Measurements from ENCODE around the gene UNCX.
"Not testable (repeated sequence)": the region's sequence is repeated elsewhere in the genome, so short reads cannot be mapped to it uniquely, and the experiment has no call there.

UNCX gene

GRCh38 chr7:1257863-1258262 lies 25.2 kb downstream of the UNCX start:
- DNase-seq (ENCODE audit: low spot score) = no peak

GRCh38 chr7:1259621-1260243 lies 27.1 kb downstream of the UNCX start:
- no peak for DNase-seq (ENCODE audit: low spot score)

GRCh38 chr7:1260244-1260635 lies 27.6 kb downstream of the UNCX start:
- no peak for DNase-seq (ENCODE audit: low spot score)

GRCh38 chr7:1261036-1261435 lies 28.4 kb downstream of the UNCX start:
- not testable (repeated sequence) for DNase-seq (ENCODE audit: low spot score)

DNA sequence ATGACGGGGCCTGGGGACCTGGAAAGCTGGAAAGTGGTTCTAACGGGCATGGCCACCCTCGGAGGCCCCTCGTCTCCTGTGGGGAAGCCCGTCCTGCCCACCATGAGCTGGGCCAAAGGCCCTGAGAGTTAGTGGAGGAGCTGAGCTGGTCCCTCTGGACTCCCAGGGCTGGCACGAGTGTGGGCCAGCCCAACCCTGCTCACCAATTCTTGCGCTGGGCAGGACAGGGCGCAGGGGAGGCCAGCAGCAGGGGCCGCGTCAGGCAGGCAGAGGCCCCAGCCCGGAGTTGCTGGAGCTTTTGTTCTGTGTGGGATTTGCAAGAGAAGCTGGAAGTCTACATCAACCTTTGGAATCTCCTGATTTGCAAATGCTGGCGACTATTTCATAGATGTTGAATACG lies 29.8 kb downstream of the UNCX start:
- no peak for DNase-seq (ENCODE audit: low spot score)

- DNase-seq (ENCODE audit: low spot score) = no peak
Measured at GRCh38 chr7:1263391-1263951, 30.8 kb downstream of the UNCX start.

- DNase-seq (ENCODE audit: low spot score) = no peak
Measured at GRCh38 chr7:1264345-1265280, 31.9 kb downstream of the UNCX start.

- no peak for DNase-seq (ENCODE audit: low spot score)
Measured at GRCh38 chr7:1267016-1267900, 34.6 kb downstream of the UNCX start.

DNA sequence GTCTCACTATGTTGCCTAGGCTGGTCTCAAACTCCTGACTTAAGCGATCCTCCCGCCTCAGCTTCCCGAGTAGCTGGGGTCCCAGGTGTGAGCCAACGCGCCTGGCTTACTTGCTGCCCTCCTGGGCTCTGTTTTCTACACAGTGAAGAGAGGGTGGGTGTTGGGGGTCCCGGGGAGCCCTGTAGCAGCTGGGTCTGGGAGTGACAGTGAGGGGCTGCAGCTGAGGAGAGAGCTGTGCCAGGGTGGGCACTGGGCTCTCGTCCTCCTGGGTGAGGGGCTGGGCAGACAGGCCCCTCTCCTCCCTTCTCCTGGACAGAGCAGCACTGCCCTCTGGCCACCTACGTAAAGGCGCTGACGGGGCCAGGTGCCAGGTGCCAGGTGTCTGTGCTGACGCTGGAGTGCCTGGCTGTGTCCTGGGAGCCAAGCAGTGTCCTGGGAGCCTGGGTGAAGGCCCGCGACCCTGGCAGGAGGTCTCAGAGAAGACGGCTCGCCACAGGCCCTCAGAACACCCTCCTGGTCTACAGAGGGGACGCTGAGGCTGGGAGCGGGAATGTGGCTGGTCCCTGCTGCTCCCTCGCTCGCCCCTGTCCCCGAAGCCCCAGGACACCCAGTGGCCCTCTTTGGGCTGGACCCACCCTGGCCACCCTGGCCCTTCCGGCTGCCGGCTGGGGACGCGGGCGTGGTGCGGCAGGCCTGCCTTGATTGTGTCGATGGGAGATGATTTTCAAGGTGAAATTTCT lies 35.6 kb downstream of the UNCX start:
- DNase-seq (ENCODE audit: low spot score) = no peak

GRCh38 chr7:1268866-1269265 lies 36.2 kb downstream of the UNCX start:
- DNase-seq (ENCODE audit: low spot score) = no peak

DNA sequence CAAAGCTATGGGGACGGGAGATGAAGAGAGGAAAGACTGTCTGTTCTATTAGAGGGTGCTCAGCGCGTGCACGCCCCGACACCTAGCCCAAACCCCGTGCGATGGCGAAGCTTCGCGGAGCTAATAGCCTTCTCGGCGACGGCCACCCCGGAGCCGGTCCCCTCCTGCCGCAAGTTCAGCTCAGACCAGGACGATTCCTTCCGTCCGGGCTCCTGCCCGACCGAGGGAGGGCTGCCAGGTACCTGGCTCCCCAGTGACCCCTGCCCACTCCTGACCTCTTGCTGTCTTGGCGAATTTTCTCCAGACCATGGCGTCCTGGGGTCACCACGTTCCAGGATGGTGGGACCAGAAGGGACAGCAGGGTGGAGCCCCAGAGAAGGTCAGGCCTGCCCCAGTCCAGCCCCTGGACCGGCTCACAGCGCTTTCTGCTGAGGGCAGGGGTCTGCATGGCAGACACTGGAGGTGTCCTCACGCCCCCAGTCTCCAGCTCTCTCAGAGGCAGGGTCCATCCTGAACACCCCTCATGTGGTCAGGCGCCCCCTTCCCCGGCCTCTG lies 36.7 kb downstream of the UNCX start:
- no peak for DNase-seq (ENCODE audit: low spot score)

- DNase-seq (ENCODE audit: low spot score) = no peak
Measured at GRCh38 chr7:1270181-1270580, 37.5 kb downstream of the UNCX start.

- DNase-seq (ENCODE audit: low spot score) = no peak
Measured at GRCh38 chr7:1271046-1271445, 38.4 kb downstream of the UNCX start.

DNA sequence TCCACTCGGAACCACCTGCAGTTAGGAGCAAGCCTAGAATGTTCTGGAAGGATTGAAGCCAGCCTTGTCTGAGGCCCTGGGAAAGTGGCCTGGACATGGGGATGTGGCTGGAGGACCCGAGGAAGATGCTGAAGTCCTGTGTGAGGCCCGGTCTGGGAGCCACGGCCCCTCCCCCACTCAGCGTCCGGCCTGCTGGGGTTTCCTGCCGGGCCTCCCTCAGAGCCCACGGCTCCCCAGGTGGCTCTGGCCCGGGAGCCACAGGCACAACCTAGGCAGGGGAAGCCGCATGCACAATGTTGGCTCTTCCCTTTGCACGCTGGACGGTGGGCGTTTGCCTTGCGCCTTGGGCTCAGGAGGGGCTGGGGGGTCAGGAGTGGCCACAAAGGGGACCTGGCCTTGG lies 39.0 kb downstream of the UNCX start:
- no peak for DNase-seq (ENCODE audit: low spot score)

DNA sequence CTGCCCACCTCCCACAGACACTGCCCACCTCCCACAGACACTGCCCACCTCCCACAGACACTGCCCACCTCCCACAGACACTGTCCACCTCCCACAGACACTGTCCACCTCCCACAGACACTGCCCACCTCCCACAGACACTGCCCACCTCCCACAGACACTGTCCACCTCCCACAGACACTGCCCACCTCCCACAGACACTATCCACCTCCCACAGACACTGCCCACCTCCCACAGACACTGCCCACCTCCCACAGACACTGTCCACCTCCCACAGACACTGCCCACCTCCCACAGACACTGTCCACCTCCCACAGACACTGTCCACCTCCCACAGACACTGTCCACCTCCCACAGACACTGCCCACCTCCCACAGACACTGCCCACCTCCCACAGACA lies 39.5 kb downstream of the UNCX start:
- DNase-seq (ENCODE audit: low spot score) = not testable (repeated sequence)

- DNase-seq (ENCODE audit: low spot score) = no peak
Measured at GRCh38 chr7:1274121-1274875, 41.6 kb downstream of the UNCX start.

GRCh38 chr7:1274876-1275375 lies 42.3 kb downstream of the UNCX start:
- no peak for DNase-seq (ENCODE audit: low spot score)

- DNase-seq (ENCODE audit: low spot score) = no peak
Measured at GRCh38 chr7:1275451-1276381, 43.0 kb downstream of the UNCX start.

- no peak for DNase-seq (ENCODE audit: low spot score)
Measured at GRCh38 chr7:1276626-1277175, 44.0 kb downstream of the UNCX start.

Data from CD4-positive, alpha-beta T cell treated with Interleukin-15 for 4 hours (primary cell).